Testis (tissue), 3 donors: ENCODE measurements around the gene TRUB2. TPM values are rescaled to one million over a fixed set of nuclear protein-coding genes. Genes with fewer than 3 reads are reported as not detected.

Experiments used
- DNase-seq: peaks from one replicate; pipeline ENCODE4 v3.0.0-alpha.2; 2019
- H3K27ac ChIP-seq, 2 donors: fragments of 200-600 bp; sonication (generic); one replicate each; pipeline ENCODE4 v1.5.1; 2019
- H3K27me3 ChIP-seq: fragments of 200-600 bp; sonication (generic); one replicate; pipeline ENCODE4 v1.5.1; 2019
- H3K36me3 ChIP-seq: fragments of 200-600 bp; sonication (generic); one replicate; pipeline ENCODE4 v1.5.1; 2017; ENCODE audit warnings: low read depth; ENCODE audit errors: missing control alignments
- H3K4me1 ChIP-seq: fragments of 200-600 bp; sonication (generic); one replicate; pipeline ENCODE4 v1.5.1; 2019
- H3K4me3 ChIP-seq, 2 donors: fragments of 200-600 bp; sonication (generic); one replicate each; pipeline ENCODE4 v1.5.1; 2017 to 2019
- H3K9me3 ChIP-seq: fragments of 200-600 bp; sonication (generic); one replicate; pipeline ENCODE4 v1.5.1; 2017
- CTCF ChIP-seq, 3 experiments: fragments of 450-650 bp in 2 of 3; fragments of 200-600 bp in 1 of 3; sonication (generic) in 1 of 3; IDR thresholded peaks; one replicate each; pipeline ENCODE4 v1.5.1; 2016 to 2019; ENCODE audit warnings: antibody characterized with exemption in 3 of 3, mild to moderate bottlenecking in 2 of 3, moderate library complexity in 1 of 3
- POLR2A ChIP-seq: fragments of 450-650 bp; IDR thresholded peaks from one replicate; pipeline ENCODE4 v1.6.1; 2017; ENCODE audit warnings: antibody characterized with exemption, mild to moderate bottlenecking, moderate library complexity
- WGBS, 2 donors: methylation state at CpG; one replicate each; pipeline ENCODE4 v1.1.5; 2018; 5-methylcytosine and 5-hydroxymethylcytosine counted together
- intact Hi-C: fragments of 100-400 bp; cut with DNase I; formaldehyde crosslinking; loops from one replicate; pipeline ENCODE4 v1.15.1; 2023; ENCODE audit warnings: low total_unique reads
- polyA plus RNA-seq: library from polyadenylated mRNA; stranded (reverse); fragments of 350-450 nt; fragmentation: Illumina TruSeq; extraction: RNeasy Lipid Tissue Mini Kit (QIAGEN cat#74804); gene quantifications from one replicate; pipeline ENCODE4 v1.2.3, GENCODE V29; 2014; ENCODE audit warnings: low read depth, low replicate concordance; ENCODE audit not compliant: insufficient read depth
- total RNA-seq, 2 donors: library from RNA; depleted of rRNA; stranded (reverse); fragments of >200 nt; gene quantifications; one replicate each; pipeline ENCODE4 v1.2.3, GENCODE V29; 2016

The TRUB2 gene
- total and polyA plus RNA-seq, 3 donors from 2014 or later: 14.6 to 29.7 (median 15.0) TPM

- Histone ChIP-seq H3K9me3 (no peaks in the 10 kb centered on the region), H3K4me3 (no peak overlapping the region), H3K36me3 (no peaks in the 10 kb centered on the region), H3K27me3 (no peaks in the 10 kb centered on the region), H3K4me1 (no peaks in the 10 kb centered on the region), H3K27ac (no peak overlapping the region)
- intact Hi-C loops: no loop called here
- no peak for TF ChIP-seq CTCF (IDR thresholded peaks at IDR 0.05)
- no peak for DNase-seq
- 78 to 88% methylated on average over 2 of the region's 2 CpGs for WGBS, 2 donors
These were observed 4.6 kb downstream of the TRUB2 start for GRCh38 chr9:128317629-128318028.

DNA sequence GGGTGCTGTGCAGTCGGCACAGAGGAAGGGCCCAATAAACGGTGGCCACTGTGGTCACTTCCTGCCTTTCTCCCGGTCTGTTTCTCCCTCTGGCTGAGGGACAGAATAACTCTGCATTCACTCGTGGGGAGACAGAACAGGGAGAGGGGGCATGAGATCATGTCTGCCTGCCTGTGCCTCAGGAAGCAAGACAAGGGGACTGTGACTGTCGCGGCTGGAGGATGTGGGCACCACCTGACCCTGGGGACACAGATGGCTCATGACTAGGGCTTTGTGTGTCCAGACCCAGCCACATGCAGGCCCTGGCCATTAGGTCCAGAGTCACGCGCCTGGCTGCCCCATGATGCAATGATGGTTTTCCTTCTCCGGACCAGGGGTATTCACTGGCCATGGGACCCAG lies 5.8 kb downstream of the TRUB2 start:
- no peak for DNase-seq
- Histone ChIP-seq H3K9me3 (no peaks in the 10 kb centered on the region), H3K36me3 (no peaks in the 10 kb centered on the region), H3K27me3 (no peaks in the 10 kb centered on the region), H3K4me1 (no peaks in the 10 kb centered on the region), H3K27ac (no peak overlapping the region), H3K4me3 (no peak overlapping the region)
- TF ChIP-seq CTCF (IDR thresholded peaks at IDR 0.05) (no peak), POLR2A (no peak)
- intact Hi-C loops: no loop called here
- WGBS, 2 donors: 72 to 79% methylated on average over 9 of the region's 9 CpGs

DNA sequence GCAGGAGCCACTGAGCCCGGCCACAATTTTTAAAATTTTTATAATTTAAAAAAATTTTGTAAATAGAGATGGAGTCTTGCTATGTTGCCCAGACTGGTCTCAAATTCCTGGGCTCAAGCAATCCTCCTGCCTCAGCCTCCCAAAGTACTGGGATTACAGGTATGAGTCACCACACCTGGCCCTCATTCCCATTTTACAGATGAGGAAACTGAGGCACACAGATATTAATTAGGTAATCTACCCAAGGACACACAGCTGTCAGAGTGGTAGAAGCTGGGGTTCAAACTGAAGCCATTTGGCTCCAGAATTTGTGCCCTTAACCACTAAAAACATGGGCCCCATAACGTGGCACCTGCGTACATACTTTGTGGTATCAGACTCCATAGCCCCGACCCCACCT lies 7.5 kb downstream of the TRUB2 start:
- 83 to 96% methylated on average over 3 to 4 of the region's 4 CpGs for WGBS, 2 donors
- H3K4me1 ChIP-seq: no peaks in the 10 kb centered on the region
- H3K36me3 ChIP-seq: no peaks in the 10 kb centered on the region
- no peak for DNase-seq
- intact Hi-C loops: no loop called here
- H3K27me3 ChIP-seq: no peaks in the 10 kb centered on the region
- H3K27ac ChIP-seq: no peak overlapping the region
- TF ChIP-seq POLR2A (no peak), CTCF (IDR thresholded peaks at IDR 0.05) (no peak)
- no peak overlapping the region for H3K4me3 ChIP-seq
- H3K9me3 ChIP-seq: no peaks in the 10 kb centered on the region

DNA sequence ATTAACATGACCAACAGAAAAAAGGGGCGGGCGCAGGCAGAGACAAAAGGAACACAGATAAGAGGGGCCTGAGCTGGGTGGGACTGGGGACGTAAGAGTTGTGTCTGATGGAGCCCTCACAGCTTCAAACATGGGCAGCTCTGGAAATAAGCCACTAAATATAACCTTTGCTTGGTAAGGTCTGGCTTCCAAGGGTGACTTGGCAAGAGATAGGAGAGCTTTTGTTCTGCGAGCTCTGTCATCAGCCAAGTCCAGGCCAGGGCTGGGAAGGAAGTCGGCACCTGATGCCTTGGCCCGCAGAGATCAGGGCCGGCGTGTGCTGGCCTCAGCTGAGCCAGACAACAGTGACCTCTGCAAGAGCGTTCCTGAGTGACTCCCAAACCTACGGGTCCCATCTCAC lies 11.8 kb downstream of the TRUB2 start:
- H3K36me3 ChIP-seq: no peaks in the 10 kb centered on the region
- no peak overlapping the region for H3K4me3 ChIP-seq
- peak; percentile 25 for DNase-seq
- 64 to 72% methylated on average over 6 to 10 of the region's 10 CpGs for WGBS, 2 donors
- no peaks in the 10 kb centered on the region for H3K27me3 ChIP-seq
- intact Hi-C loops: no loop called here
- H3K9me3 ChIP-seq: no peaks in the 10 kb centered on the region
- TF ChIP-seq CTCF (IDR thresholded peaks at IDR 0.05): no peak
- H3K27ac ChIP-seq: no peak overlapping the region
- H3K4me1 ChIP-seq: no peaks in the 10 kb centered on the region

- WGBS, 2 donors: 92 to 96% methylated on average over 5 to 16 of the region's 16 CpGs
- Histone ChIP-seq H3K27ac (no peak overlapping the region), H3K27me3 (no peaks in the 10 kb centered on the region), H3K4me3 (no peak overlapping the region), H3K4me1 (peaks cover 2% of the 10 kb centered on the region), H3K9me3 (no peaks in the 10 kb centered on the region), H3K36me3 (no peaks in the 10 kb centered on the region)
- no peak for DNase-seq
- TF ChIP-seq CTCF (IDR thresholded peaks at IDR 0.05) (no peak), POLR2A (no peak)
- intact Hi-C loops: no loop called here
These were observed 12.7 kb downstream of the TRUB2 start for GRCh38 chr9:128309551-128309950.
